GM21825 (cell line): ENCODE results near the gene MOB3A.
"Not testable (repeated sequence)": the region's sequence is repeated elsewhere in the genome, so short reads cannot be mapped to it uniquely, and the experiment has no call there.

Experiments used
- ATAC-seq: cut with Tn5 transposase; IDR thresholded peaks from one replicate; pipeline ENCODE4 v1.9.1; 2021; ENCODE audit warnings: mild to moderate bottlenecking, moderate library complexity; ENCODE audit not compliant: unreplicated experiment

MOB3A gene

GRCh38 chr19:2109046-2109864 lies 13.1 kb upstream of the MOB3A start:
- ATAC-seq: no peak

- ATAC-seq: no peak
Observed at GRCh38 chr19:2108251-2109016, 12.3 kb upstream of the MOB3A start.

DNA sequence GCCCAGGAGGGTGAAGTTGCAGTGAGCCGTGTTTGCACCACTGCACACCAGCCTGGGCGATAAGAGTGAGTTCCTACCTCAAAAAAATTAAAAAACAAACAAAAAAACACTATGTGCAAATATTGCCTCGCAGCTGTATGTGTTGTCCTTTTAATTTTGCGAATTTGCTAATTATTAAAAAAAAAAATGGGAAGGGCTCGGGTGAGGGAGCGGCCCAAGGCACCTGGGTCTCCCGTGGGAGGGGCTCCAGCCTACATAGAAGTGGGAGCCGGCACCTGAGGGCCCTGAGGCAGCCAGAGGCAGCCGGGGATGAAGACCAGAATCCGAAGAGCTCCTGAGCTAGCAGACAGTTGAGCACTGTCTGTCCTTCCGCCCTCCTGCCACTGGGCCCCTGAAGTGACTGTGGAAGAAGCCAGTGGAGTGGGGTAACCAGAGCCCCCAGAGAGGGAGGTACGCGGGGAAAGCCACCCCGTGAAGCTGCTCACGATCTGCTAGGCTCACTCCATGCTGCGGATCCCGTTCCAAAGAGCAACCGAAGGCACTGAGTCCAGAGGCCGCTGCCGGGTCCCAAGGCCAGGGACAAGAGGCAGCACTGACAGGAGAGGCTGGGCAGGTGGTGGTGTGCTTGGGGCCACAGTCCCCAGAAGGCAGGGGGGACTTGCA lies 7.0 kb upstream of the MOB3A start:
- no peak for ATAC-seq

DNA sequence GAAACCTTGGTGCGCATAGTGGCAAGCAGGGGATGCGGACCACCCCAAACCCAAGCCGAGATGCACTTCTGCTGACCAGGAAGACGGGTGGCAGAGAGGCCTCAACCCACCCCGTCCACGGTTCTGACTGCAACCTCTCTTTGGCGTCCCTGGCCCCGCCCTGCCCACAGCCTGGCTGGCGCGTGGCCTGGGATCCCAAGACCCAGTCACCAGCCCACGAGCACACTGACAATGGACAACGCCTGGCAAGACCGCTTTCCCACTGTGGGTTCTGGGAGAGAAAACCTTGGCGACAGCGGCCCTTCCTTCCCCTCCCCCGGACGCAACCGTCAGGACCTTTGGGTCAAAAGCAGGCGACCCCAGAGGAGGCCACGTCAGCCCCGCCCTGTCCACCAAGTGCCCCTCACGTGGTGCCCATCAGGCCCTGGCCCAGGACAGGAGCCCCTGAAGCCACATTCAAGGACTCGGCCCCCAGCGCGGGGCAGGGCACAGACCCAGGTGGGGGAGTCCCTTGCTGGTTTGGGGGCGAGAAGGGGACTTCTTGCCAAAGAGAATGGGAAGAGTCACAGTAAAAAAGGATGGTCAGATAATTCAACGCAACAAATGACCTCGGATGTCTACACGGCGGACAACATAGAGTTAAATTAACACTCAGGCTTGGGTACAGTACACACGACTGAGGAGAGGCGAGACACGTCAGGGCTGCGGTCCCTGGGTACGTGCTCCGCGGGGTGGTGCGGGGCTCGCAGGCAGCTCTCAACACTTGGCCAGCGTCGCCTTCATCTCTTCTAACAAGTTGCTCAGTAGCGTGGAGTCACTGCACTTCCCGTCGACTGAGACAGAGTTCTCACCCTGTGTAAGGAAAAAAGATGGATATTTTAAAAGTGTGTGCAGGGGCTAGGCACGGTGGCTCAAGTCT lies 5.5 kb upstream of the MOB3A start:
- no peak for ATAC-seq

- no peak for ATAC-seq
Observed at GRCh38 chr19:2100719-2101061, 4.6 kb upstream of the MOB3A start.

- no peak for ATAC-seq
Observed at GRCh38 chr19:2099937-2100718, 4.0 kb upstream of the MOB3A start.

DNA sequence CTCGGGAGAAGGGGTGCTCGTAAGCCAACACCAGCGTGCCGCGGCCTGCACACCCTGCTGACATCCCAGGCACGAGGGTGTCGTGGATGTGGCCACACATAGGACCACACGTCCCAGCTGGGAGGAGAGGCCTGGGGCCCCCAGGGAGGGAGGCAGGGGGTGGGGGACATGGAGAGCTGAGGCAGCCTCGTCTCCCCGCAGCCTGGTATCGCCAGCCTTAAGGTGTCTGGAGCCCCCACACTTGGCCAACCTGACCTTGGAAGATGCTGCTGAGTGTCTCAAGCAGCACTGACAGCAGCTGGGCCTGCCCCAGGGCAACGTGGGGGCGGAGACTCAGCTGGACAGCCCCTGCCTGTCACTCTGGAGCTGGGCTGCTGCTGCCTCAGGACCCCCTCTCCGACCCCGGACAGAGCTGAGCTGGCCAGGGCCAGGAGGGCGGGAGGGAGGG lies 3.0 kb upstream of the MOB3A start:
- ATAC-seq: no peak

GRCh38 chr19:2097886-2098327 lies 1.8 kb upstream of the MOB3A start:
- no peak for ATAC-seq

GRCh38 chr19:2097203-2097885 lies 1.2 kb upstream of the MOB3A start:
- ATAC-seq: no peak

DNA sequence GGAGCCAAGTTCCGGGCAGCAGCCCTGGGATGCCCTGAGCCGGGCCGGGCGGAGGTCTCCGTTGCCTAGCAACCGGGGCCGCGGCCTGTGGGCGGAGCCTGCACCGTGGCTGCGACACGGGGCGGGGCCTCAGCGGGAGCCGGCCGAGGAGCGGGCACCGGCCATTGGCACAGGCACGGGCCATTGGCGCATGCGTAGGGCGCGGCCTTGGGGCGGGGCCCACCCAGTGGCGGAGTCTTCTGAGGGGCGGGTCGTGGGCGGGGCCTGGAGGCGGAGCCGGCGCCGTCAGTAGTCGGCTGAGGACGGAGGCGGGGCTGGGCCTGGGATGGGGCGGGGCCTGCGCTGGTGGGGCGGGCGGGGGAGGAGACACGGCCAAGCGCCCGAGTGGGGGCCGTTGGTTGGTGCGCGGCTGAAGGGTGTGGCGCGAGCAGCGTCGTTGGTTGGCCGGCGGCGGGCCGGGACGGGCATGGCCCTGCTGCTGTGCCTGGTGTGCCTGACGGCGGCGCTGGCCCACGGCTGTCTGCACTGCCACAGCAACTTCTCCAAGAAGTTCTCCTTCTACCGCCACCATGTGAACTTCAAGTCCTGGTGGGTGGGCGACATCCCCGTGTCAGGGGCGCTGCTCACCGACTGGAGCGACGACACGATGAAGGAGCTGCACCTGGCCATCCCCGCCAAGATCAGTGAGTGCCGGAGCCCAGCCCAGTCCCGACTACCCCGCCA lies 515 bp upstream of the MOB3A start, which contains the start of gene IZUMO4:
Gene IZUMO4 (plus strand): TSS at position 436 of the 723 bp plus-strand sequence. CDS start 31 bp downstream, at position 467.
- peak; percentile 50 for ATAC-seq

- not testable (repeated sequence) for ATAC-seq
Observed at GRCh38 chr19:2091926-2092525, 4.1 kb downstream of the MOB3A start.

GRCh38 chr19:2089727-2090053 lies 6.4 kb downstream of the MOB3A start:
- ATAC-seq: no peak

DNA sequence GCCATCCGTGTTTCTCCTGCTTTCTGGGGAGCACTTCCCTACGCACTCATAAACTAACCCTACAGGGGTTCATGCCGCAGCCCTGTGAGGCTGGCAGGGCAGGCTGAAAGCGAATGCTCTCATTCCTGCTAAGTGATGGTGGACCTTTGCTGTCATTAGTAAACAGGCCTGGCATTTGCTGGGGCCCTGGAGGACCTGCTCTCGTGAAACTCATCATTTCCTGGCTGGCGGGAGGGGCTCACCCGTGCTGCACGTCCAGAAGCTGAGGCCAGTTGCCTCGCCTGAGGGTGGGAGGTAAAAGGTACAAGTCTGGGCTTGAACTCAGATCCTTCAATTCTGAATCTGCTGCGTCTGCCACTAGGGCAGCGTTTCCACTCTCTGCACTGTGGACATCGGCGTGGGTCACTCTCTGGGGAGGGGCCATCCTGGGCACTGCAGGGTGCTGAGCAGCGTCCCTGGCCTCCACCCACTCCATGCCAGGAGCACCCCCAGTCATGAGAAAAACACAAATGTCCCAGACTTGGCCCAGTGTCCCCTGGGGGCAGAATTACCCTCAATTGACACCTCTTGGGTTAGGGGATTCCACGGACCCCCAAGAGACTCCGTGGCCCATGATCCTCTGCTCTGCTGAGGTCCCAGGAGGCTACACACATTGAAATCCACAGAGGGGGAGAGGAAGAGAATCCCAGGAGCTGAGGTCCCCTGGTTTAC lies 7.0 kb downstream of the MOB3A start:
- no peak for ATAC-seq

GRCh38 chr19:2087621-2088100 lies 8.5 kb downstream of the MOB3A start:
- no peak for ATAC-seq

- ATAC-seq: not testable (repeated sequence)
Observed at GRCh38 chr19:2086695-2087620, 9.2 kb downstream of the MOB3A start.

GRCh38 chr19:2084993-2085720 lies 11.0 kb downstream of the MOB3A start:
- ATAC-seq: peak; percentile 32
